Heart right ventricle (tissue), 16 donors: ENCODE data around the gene GRID1. TPM values are rescaled to one million over a fixed set of nuclear protein-coding genes. Genes with fewer than 3 reads are reported as not detected.

Source experiments
- ATAC-seq, 8 donors: fragments of 200-7000 bp; cut with Tn5 transposase; one replicate each; pipeline ENCODE4 v1.9.1; 2020; ENCODE audit warnings: mild to moderate bottlenecking in 8 of 8, moderate library complexity in 8 of 8, moderate number of reproducible peaks in 1 of 8
- DNase-seq, 2 donors: peaks; one replicate each; pipeline ENCODE4 v3.0.0-alpha.2; 2020
- H3K27ac ChIP-seq, 10 donors: fragments of 200-600 bp; sonication (generic) in 2 of 10; one replicate each; pipeline versions ENCODE4 v1.5.0 to v1.8.0; 2020 to 2022; ENCODE audit warnings: mild to moderate bottlenecking in 3 of 10
- H3K27me3 ChIP-seq, 7 donors: fragments of 200-600 bp; one replicate each; pipeline ENCODE4 v1.8.0; 2021 to 2022; ENCODE audit warnings: mild to moderate bottlenecking in 2 of 7
- H3K36me3 ChIP-seq, 9 donors: fragments of 200-600 bp; sonication (generic) in 1 of 9; one replicate each; pipeline versions ENCODE4 v1.5.0 to v1.8.0; 2020 to 2022; ENCODE audit warnings: mild to moderate bottlenecking in 2 of 9
- H3K4me1 ChIP-seq, 9 donors: fragments of 200-600 bp; sonication (generic) in 1 of 9; one replicate each; pipeline versions ENCODE4 v1.5.0 to v1.8.0; 2020 to 2022; ENCODE audit warnings: mild to moderate bottlenecking in 4 of 9
- H3K4me3 ChIP-seq, 10 donors: fragments of 200-600 bp; sonication (generic) in 2 of 10; one replicate each; pipeline versions ENCODE4 v1.5.0 to v1.8.0; 2020 to 2022; ENCODE audit warnings: mild to moderate bottlenecking in 7 of 10, moderate library complexity in 2 of 10
- H3K9me3 ChIP-seq, 11 donors: fragments of 200-600 bp in 10 of 11; sonication (generic) in 2 of 11; one replicate each; pipeline versions ENCODE4 v1.5.0 to v1.8.0; 2013 to 2022; ENCODE audit warnings: mild to moderate bottlenecking in 2 of 11, control low read depth in 1 of 11, moderate library complexity in 1 of 11
- CTCF ChIP-seq, 9 donors: fragments of 200-600 bp; sonication (generic) in 2 of 9; IDR thresholded peaks; one replicate each; pipeline versions ENCODE4 v1.5.0 to v1.8.0; 2021 to 2022; ENCODE audit warnings: antibody characterized with exemption in 9 of 9, mild to moderate bottlenecking in 5 of 9, moderate library complexity in 1 of 9
- WGBS, 2 donors: extraction: QIAGEN DNeasy Blood & Tissue Kit; methylation state at CpG; one replicate each; pipeline ENCODE4 v1.1.7; 2013; ENCODE audit warnings: inconsistent platforms in 1 of 2; 5-methylcytosine and 5-hydroxymethylcytosine counted together
- intact Hi-C, 10 donors: fragments of 100-400 bp; cut with DNase I; formaldehyde crosslinking; loops; one replicate each; pipeline versions ENCODE4 v1.11.1 to v1.14.2; 2022
- polyA plus RNA-seq, 2 donors: library from polyadenylated mRNA; stranded (reverse); fragments of 200-250 nt; gene quantifications; one replicate each; pipeline ENCODE4 v1.2.3, GENCODE V29; 2013
- total RNA-seq, 10 donors: library from RNA; stranded (reverse); fragmentation: NEBNext Ultra II Directional in 3 of 10; extraction: Animal tissue kit (Norgen Biotek cat#: 25700) in 3 of 10; gene quantifications; one replicate each; pipeline versions ENCODE4 v1.2.1 to v1.2.4, GENCODE V29; 2021 to 2023
- donor health status: Arrhythmogenic right ventricular cardiomyopathy.
- donor health status: ischemic (EF 13 %, LVEDD 7.1; RV severe dilation, severe dysfunction).
- donor health status: healthy with polysubstance abuse.
- donor health status: DM: no; HTN: yes; CAD: no.
- donor health status: DM: no; HTN: no; CAD: no.
- donor health status: ischemic (EF 25% LVEDD 6.9; RV normal size, moderate dysfunction).
- donor health status: ischemic (EF 25% LVEDD 5.7; RV mildly dilated, moderate dysfunction).
- donor health status: healthy.
- donor health status: DM: yes; HTN: yes; CAD: no.
- donor health status: Ischemic cardiomyopathy.
- donor health status: ischemic (EF 35%, LVEDD 5.7; RV mildly dilated, moderate dysfunction).
- donor health status: nonischemic (EF 11% LVEDD 7.7; RV severe dilation, severe dysfunction).
- donor health status: DM: yes; HTN: yes; CAD: no.
- donor health status: PGD.
- donor health status: ischemic (EF 29% LVEDD 5.4; RV normal size, mild dysfunction).
- donor health status: nonischemic (EF 23%, LVEDD 6.1; RV moderate dilation, normal function).

The GRID1 gene
- total and polyA plus RNA-seq, 12 donors: 0.44 to 3.4 (median 1.5) TPM

DNA sequence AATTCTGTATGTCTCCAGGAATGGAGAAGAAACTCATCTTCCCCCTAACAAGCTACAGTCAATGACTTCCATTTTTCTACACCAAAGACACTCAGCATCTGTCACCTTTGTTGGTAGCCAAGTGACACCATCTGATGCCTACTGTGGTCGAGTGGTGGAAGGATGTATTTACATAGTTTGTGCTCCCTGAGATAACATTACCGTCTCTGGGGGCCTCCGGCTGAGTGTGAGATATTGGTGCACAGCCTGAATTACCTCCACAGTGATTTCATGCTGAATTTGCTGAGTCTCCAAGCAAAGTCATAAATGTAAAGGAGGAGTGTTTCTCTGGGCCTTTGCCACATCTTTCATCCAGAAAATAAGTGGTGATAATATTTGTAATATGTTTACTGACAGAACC is 114.0 kb downstream of the GRID1 start:
- Histone ChIP-seq H3K36me3 (no peaks in the 10 kb centered on the region), H3K27me3 (peaks cover 0 to 7% (median 0%) of the 10 kb centered on the region in 7 donors), H3K27ac (no peak overlapping the region), H3K9me3 (peaks cover 0 to 3% (median 0%) of the 10 kb centered on the region in 11 donors), H3K4me1 (peaks cover 0 to 3% (median 0%) of the 10 kb centered on the region in 9 donors), H3K4me3 (no peak overlapping the region)
- intact Hi-C loops: no loop called here
- no peak for ATAC-seq
- TF ChIP-seq CTCF (IDR thresholded peaks at IDR 0.05): no peak
- DNase-seq: no peak
- WGBS, 2 donors: 50 to 61% methylated on average over 3 of the region's 3 CpGs

DNA sequence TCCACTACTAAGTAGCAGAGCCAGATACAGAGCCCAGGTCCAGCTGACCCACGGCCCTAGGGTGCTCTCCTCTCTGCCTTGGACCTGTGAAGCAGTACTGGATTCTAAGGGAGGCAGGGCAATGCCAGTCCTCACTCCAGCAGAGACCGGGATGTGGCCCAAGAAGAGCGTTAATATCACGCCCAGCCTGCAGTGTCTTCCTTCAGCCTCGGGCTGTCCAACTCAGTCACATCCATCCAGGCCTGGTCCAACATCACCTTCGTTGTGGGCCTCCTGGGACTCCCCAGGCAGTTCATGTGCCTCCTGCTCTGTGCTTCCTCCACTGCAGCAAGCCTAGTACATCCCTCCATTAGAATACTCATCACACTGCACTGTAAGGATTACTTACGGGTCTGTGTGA is 114.5 kb downstream of the GRID1 start:
- Histone ChIP-seq H3K27ac (no peak overlapping the region), H3K36me3 (no peaks in the 10 kb centered on the region), H3K4me1 (peaks cover 0 to 3% (median 0%) of the 10 kb centered on the region in 9 donors), H3K4me3 (no peak overlapping the region), H3K9me3 (peaks cover 0 to 3% (median 0%) of the 10 kb centered on the region in 11 donors), H3K27me3 (peaks cover 0 to 7% (median 0%) of the 10 kb centered on the region in 7 donors)
- DNase-seq (no peak), ATAC-seq (no peak)
- TF ChIP-seq CTCF (IDR thresholded peaks at IDR 0.05): no peak
- intact Hi-C loops: no loop called here
- WGBS, 2 donors: 71 to 89% methylated on average over 7 of the region's 7 CpGs

GRCh38 chr10:86251426-86251825 is 115.2 kb downstream of the GRID1 start:
- H3K27ac ChIP-seq: no peak overlapping the region
- intact Hi-C loops: no loop called here
- H3K9me3 ChIP-seq: peaks cover 0 to 3% (median 0%) of the 10 kb centered on the region in 11 donors
- H3K27me3 ChIP-seq: peaks cover 0 to 7% (median 0%) of the 10 kb centered on the region in 7 donors
- peaks cover 0 to 3% (median 0%) of the 10 kb centered on the region in 9 donors for H3K4me1 ChIP-seq
- no peaks in the 10 kb centered on the region for H3K36me3 ChIP-seq
- 50 to 59% methylated on average over 2 of the region's 2 CpGs for WGBS, 2 donors
- DNase-seq (no peak), ATAC-seq (peak in 1 of 8 donors; percentile 50)
- no peak for TF ChIP-seq CTCF (IDR thresholded peaks at IDR 0.05)
- H3K4me3 ChIP-seq: no peak overlapping the region

DNA sequence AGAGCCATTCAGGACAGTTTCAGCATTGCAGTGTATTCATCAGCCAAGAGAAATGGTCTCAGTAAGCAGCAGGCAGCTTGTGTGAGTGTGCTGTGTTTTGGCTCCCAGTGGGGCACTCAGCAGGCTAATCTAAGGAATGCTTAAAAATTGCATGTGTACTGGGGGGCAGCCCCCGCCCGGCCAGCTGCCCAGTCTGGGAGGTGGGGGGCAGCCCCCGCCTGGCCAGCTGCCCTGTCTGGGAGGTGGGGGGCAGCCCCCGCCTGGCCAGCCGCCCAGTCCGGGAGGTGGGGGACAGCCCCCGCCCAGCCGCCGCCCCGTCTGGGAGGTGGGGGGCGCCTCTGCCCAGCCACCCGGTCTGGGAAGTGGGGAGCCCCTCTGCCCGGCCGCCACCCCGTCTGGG is 116.2 kb downstream of the GRID1 start:
- no peaks in the 10 kb centered on the region for H3K36me3 ChIP-seq
- intact Hi-C loops: no loop called here
- H3K9me3 ChIP-seq: peaks cover 0 to 3% (median 0%) of the 10 kb centered on the region in 11 donors
- TF ChIP-seq CTCF (IDR thresholded peaks at IDR 0.05): no peak
- no peak overlapping the region for H3K4me3 ChIP-seq
- peak in 3 of 8 donors; percentile 62 to 78 (median 68) for ATAC-seq
- DNase-seq: no peak
- no peak overlapping the region for H3K27ac ChIP-seq
- WGBS, 2 donors: 60 to 72% methylated on average over 12 to 15 of the region's 15 CpGs
- peaks cover 0 to 3% (median 0%) of the 10 kb centered on the region in 7 donors for H3K27me3 ChIP-seq
- peaks cover 0 to 3% (median 0%) of the 10 kb centered on the region in 9 donors for H3K4me1 ChIP-seq
